ENCODE measurements around the gene MYPN.
A peak's percentile ranks its signal among the peaks of the same experiment; 100 is the strongest.

Gene MYPN

DNA sequence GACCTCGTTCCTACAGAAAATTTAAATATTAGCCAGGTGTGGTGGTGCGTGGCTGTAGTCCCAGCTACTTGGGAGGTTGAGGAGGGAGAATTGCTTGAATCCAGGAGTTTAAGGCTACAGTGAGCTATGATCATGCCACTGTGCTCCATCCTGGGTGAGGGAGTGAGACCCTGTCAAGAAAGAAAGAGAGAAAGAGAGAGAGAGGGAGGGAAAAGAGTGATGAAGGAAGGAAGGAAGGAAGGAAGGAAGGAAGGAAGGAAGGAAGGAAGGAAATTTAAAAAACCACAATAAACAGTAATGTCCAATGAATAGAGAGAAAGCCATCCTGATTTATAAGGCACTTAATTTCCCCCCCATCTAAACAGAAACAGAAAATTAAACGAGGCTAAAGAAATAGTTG lies 9.4 kb downstream of the MYPN start:
- DNase-seq (ENCODE audit: low spot score): no peak
- Histone ChIP-seq H3K27ac (no peak overlapping the region), H3K4me3 (no peak overlapping the region)
- TF ChIP-seq, protein P1, sequence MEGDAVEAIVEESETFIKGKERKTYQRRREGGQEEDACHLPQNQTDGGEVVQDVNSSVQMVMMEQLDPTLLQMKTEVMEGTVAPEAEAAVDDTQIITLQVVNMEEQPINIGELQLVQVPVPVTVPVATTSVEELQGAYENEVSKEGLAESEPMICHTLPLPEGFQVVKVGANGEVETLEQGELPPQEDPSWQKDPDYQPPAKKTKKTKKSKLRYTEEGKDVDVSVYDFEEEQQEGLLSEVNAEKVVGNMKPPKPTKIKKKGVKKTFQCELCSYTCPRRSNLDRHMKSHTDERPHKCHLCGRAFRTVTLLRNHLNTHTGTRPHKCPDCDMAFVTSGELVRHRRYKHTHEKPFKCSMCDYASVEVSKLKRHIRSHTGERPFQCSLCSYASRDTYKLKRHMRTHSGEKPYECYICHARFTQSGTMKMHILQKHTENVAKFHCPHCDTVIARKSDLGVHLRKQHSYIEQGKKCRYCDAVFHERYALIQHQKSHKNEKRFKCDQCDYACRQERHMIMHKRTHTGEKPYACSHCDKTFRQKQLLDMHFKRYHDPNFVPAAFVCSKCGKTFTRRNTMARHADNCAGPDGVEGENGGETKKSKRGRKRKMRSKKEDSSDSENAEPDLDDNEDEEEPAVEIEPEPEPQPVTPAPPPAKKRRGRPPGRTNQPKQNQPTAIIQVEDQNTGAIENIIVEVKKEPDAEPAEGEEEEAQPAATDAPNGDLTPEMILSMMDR (IDR thresholded peaks at IDR 0.05): no peak

DNA sequence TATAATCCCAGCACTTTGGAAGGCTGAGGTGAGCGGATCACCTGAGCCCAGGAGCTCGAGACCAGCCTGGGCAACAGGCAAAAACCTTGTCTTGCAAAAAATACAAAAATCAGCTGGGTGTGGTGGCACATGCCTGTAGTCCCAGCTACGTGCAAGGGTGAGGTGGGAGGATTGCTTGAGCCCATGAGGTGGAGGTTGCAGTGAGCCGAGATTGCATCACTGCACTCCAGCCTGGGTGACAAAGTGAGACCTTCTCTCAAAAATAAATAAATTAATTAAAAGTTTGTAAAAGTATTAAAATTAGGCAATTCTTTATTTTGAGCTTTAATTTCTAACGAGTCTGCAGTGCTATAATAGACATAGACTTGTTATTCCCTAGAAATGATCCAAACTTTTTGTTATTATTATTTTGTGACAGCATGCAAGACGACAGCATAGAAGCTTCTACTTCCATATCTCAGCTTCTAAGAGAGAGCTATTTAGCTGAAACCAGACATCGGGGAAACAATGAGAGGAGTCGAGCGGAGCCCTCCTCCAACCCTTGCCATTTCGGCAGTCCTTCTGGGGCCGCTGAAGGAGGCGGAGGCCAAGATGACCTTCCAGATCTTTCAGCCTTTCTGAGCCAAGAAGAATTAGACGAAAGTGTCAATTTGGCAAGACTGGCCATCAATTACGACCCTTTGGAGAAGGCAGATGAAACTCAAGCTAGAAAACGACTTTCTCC lies 11.9 kb downstream of the MYPN start:
- DNase-seq (ENCODE audit: low spot score): no peak
- H3K27ac ChIP-seq: no peak overlapping the region
- TF ChIP-seq, protein P1 (IDR thresholded peaks at IDR 0.05): no peak
- H3K4me3 ChIP-seq: peak overlapping the region; percentile 22

DNA sequence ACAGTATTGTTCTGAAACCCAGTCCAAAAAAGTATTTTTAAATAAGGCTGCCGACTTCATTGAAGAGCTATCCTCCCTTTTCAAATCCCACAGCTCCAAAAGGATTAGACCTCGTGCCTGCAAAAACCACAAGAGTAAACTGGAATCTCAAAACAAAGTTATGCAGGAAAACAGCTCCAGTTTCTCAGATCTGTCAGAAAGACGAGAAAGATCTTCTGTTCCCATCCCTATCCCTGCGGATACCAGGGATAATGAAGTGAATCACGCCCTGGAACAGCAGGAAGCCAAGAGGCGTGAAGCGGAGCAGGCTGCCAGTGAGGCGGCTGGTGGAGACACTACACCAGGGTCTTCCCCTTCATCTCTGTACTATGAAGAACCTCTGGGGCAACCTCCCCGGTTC lies 12.6 kb downstream of the MYPN start:
- TF ChIP-seq, protein P1 (IDR thresholded peaks at IDR 0.05): no peak
- Histone ChIP-seq H3K27ac (no peak overlapping the region), H3K4me3 (peak overlapping the region; percentile 22)
- no peak for DNase-seq (ENCODE audit: low spot score)

DNA sequence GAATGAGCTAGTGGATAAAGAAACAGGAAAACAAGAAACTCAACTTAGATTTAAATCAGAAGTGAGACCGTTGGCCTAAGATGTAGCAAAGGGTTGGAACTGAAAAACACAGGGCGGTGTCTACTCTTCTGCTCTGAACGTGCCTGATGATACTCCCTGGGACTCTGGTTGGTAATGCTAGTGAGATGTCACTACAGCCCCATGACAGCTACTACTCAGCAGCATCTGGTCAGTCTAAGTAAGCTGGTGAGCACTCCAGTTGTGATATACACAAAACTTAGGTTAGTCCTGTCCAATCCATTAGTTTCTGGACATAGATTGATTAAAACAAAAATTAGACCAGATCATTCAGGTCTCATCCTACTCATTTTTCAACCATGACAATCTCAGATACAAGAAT lies 15.4 kb downstream of the MYPN start:
- TF ChIP-seq, protein P1 (IDR thresholded peaks at IDR 0.05): no peak
- DNase-seq (ENCODE audit: low spot score): no peak
- Histone ChIP-seq H3K4me3 (no peak overlapping the region), H3K27ac (no peak overlapping the region)

DNA sequence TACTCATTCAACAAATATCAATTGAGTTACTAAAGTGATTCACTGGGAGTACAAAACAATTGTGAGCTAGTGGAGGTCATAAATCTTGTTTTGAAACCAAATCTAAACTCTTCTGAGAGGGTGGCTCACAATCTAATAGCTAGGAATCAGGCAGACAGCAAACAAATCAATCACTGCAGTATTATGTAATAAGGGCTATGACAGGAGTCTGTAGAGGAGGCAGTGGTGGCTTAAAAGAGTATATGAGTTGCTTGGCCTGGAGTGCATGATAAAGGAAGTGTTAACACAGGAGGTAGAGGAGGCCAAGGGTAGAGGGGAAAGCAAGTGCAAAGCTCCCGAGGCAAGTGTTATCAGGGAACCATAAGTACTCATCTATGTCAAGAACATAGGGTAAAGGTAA lies 16.5 kb downstream of the MYPN start:
- DNase-seq (ENCODE audit: low spot score): no peak
- TF ChIP-seq, protein P1 (IDR thresholded peaks at IDR 0.05): no peak
- Histone ChIP-seq H3K27ac (no peak overlapping the region), H3K4me3 (no peak overlapping the region)

DNA sequence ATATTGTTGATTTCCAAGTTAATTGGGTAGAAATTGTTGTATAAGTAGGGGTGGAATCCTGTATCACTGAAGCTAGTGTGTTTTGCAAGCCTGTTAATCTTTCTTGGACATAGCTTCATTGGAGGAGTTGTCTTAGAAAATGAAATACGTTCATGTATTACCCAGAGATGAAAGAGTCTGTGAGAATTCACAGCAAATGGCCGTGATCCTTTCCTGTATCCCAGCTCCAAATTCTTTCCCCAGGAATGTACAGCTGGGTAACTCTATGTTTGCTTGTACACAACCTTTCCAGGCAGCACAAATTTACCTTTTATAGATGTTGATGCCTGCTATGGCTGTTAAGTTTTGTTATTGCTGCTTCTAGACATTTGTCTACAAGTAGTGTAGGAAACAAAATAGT lies 18.7 kb downstream of the MYPN start:
- Histone ChIP-seq H3K4me3 (no peak overlapping the region), H3K27ac (no peak overlapping the region)
- TF ChIP-seq, protein P1 (IDR thresholded peaks at IDR 0.05): no peak
- no peak for DNase-seq (ENCODE audit: low spot score)

DNA sequence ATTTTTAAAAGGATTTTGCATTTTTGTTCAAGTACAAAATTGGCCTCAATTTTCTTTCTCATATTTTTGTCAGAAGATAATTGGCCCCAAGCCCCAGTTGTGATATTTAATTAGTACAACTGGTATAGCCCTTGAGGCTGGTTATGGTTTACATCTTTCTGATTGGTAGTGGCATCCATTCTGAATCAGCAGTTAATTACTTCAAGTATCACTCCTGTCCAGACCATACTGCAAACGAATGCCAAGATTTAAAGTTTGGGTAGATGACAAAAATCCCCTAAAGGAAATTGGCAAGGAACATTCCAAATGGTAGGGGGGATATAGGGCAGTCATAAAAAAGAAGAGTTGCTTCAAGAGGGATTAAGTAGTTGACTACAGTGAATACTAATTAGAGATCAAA lies 23.1 kb downstream of the MYPN start:
- TF ChIP-seq, protein P1 (IDR thresholded peaks at IDR 0.05): no peak
- H3K27ac ChIP-seq: no peak overlapping the region
- no peak overlapping the region for H3K4me3 ChIP-seq

More for the DNA sequence above, 23.1 kb downstream of the MYPN start:
- DNase-seq (ENCODE audit: low spot score): no peak

All from coronary artery (tissue), 2 donors.